Ovary (tissue), 9 donors: Measurements from ENCODE around the gene CTIF. TPM values are rescaled to one million over a fixed set of nuclear protein-coding genes. Genes with fewer than 3 reads are reported as not detected.

ENCODE experiments used
- DNase-seq, 5 donors: peaks; one replicate each; pipeline ENCODE4 v3.0.0-alpha.2; 2019 to 2020
- H3K27ac ChIP-seq, 2 donors: fragments of 200-600 bp; one replicate each; pipeline versions ENCODE4 v1.5.1 to v1.8.0; 2019 to 2022
- H3K27me3 ChIP-seq: fragments of 200-600 bp; one replicate; pipeline ENCODE4 v1.8.0; 2022
- H3K36me3 ChIP-seq: fragments of 200-600 bp; sonication (generic); one replicate; pipeline ENCODE4 v1.5.1; 2019
- H3K4me1 ChIP-seq: one replicate; pipeline ENCODE4 v1.8.1; 2013; ENCODE audit warnings: mild to moderate bottlenecking, moderate library complexity; ENCODE audit not compliant: insufficient read depth
- H3K4me3 ChIP-seq: fragments of 200-600 bp; sonication (generic); one replicate; pipeline ENCODE4 v1.5.1; 2017
- H3K9me3 ChIP-seq, 2 donors: fragments of 200-600 bp in 1 of 2; sonication (generic) in 1 of 2; one replicate each; pipeline versions ENCODE4 v1.5.1 to v1.8.1; 2013 to 2019; ENCODE audit warnings: mild to moderate bottlenecking in 1 of 2, moderate library complexity in 1 of 2
- CTCF ChIP-seq, 3 donors: fragments of 450-650 bp in 2 of 3; fragments of 200-600 bp in 1 of 3; IDR thresholded peaks; one replicate each; pipeline versions ENCODE4 v1.5.1 to v1.8.0; 2016 to 2022; ENCODE audit warnings: antibody characterized with exemption in 3 of 3, mild to moderate bottlenecking in 1 of 3
- EP300 ChIP-seq: sonication (generic); formaldehyde crosslinking; IDR thresholded peaks from one replicate; pipeline ENCODE4 v1.6.1; 2017; ENCODE audit warnings: antibody characterized with exemption
- POLR2A ChIP-seq: fragments of 450-650 bp; IDR thresholded peaks from one replicate; pipeline ENCODE4 v1.6.1; 2017; ENCODE audit warnings: antibody characterized with exemption, mild to moderate bottlenecking, moderate library complexity
- WGBS, 3 donors: extraction: QIAGEN DNeasy Blood & Tissue Kit in 1 of 3; methylation state at CpG; one replicate each; pipeline versions ENCODE4 v1.1.5 to v1.1.7; 2013 to 2017; 5-methylcytosine and 5-hydroxymethylcytosine counted together
- intact Hi-C, 4 donors: fragments of 100-400 bp; cut with DNase I; formaldehyde crosslinking; loops; one replicate each; pipeline versions ENCODE4 v1.11.0 to v1.15.1; 2022 to 2023
- polyA plus RNA-seq, 2 donors: library from polyadenylated mRNA; stranded (reverse); fragments of 200-250 nt in 1 of 2; fragments of 350-450 nt in 1 of 2; fragmentation: Illumina TruSeq in 1 of 2; extraction: RNeasy Lipid Tissue Mini Kit (QIAGEN cat#74804) in 1 of 2; gene quantifications; one replicate each; pipeline ENCODE4 v1.2.3, GENCODE V29; 2013 to 2014
- total RNA-seq, 7 donors: library from RNA; depleted of rRNA in 2 of 7; stranded (reverse); fragments of >200 nt in 2 of 7; fragmentation: NEBNext Ultra II Directional in 3 of 7; extraction: Animal tissue kit (Norgen Biotek cat#: 25700) in 3 of 7; gene quantifications; one replicate each; pipeline versions ENCODE4 v1.1.0 to v1.2.4, GENCODE V29; 2016 to 2023
- donor health status: DM: no; HTN: no; CAD: no; lungs with moderate emphysema.
- donor health status: DM: no; HTN: no; CAD: no.
- donor health status: Bipolar disorder and iron deficiency.
- donor health status: DM: yes; HTN: yes; CAD: no.
- donor health status: DM: no; HTN: no; CAD: no.
- donor health status: DM: yes; HTN: yes; CAD: no.

Gene CTIF
- total and polyA plus RNA-seq, 9 donors, result 18.5 to 94.1 (median 75.2) TPM

GRCh38 chr18:48772457-48772856 lies 233.6 kb downstream of the CTIF start:
- no peak overlapping the region for H3K27ac ChIP-seq
- no peaks in the 10 kb centered on the region for H3K9me3 ChIP-seq
- H3K4me3 ChIP-seq, result no peak overlapping the region
- H3K4me1 ChIP-seq, result peaks cover 12% of the 10 kb centered on the region
- TF ChIP-seq CTCF (IDR thresholded peaks at IDR 0.05), result no peak
- TF ChIP-seq EP300, result no peak
- TF ChIP-seq POLR2A, result no peak
- no peaks in the 10 kb centered on the region for H3K36me3 ChIP-seq
- DNase-seq, result no peak
- no peaks in the 10 kb centered on the region for H3K27me3 ChIP-seq
- intact Hi-C loops, result loop anchor here in 3 of 4 donors (10.0 kb wide), 3 partner anchors 98 to 642 kb away; no protein-coding TSS in a partner anchor

GRCh38 chr18:48773821-48774220 lies 235.0 kb downstream of the CTIF start:
- Histone ChIP-seq H3K4me1 (peaks cover 14% of the 10 kb centered on the region), H3K36me3 (no peaks in the 10 kb centered on the region), H3K27me3 (no peaks in the 10 kb centered on the region), H3K4me3 (no peak overlapping the region), H3K27ac (no peak overlapping the region), H3K9me3 (no peaks in the 10 kb centered on the region)
- DNase-seq, result no peak
- TF ChIP-seq POLR2A (no peak), EP300 (no peak), CTCF (IDR thresholded peaks at IDR 0.05) (no peak)
- intact Hi-C loops, result loop anchor here in 3 of 4 donors (10.0 kb wide), 3 partner anchors 99 to 641 kb away; no protein-coding TSS in a partner anchor
- 92 to 97% (median 95%) methylated on average over 5 to 6 of the region's 6 CpGs for WGBS, 3 donors

- WGBS, 3 donors, result 86 to 98% (median 98%) methylated on average over 5 of the region's 5 CpGs
Measured at GRCh38 chr18:48774941-48775340, 236.1 kb downstream of the CTIF start.

GRCh38 chr18:48775372-48776155 lies 236.7 kb downstream of the CTIF start:
- Histone ChIP-seq H3K27ac (no peak overlapping the region), H3K27me3 (no peaks in the 10 kb centered on the region), H3K4me3 (no peak overlapping the region), H3K36me3 (no peaks in the 10 kb centered on the region), H3K9me3 (no peaks in the 10 kb centered on the region), H3K4me1 (peaks cover 17% of the 10 kb centered on the region)
- DNase-seq, result no peak
- TF ChIP-seq EP300 (no peak), CTCF (IDR thresholded peaks at IDR 0.05) (no peak), POLR2A (no peak)
- 85 to 90% (median 87%) methylated on average over 12 of the region's 12 CpGs for WGBS, 3 donors
- intact Hi-C loops, result loop anchor here in 3 of 4 donors (2.0 to 10.0 kb wide), 4 partner anchors 97 to 639 kb away; no protein-coding TSS in a partner anchor

More at GRCh38 chr18:48774941-48775340, 236.1 kb downstream of the CTIF start:
- no peak for DNase-seq
- Histone ChIP-seq H3K36me3 (no peaks in the 10 kb centered on the region), H3K27ac (no peak overlapping the region), H3K27me3 (no peaks in the 10 kb centered on the region), H3K4me3 (no peak overlapping the region), H3K9me3 (no peaks in the 10 kb centered on the region), H3K4me1 (peaks cover 15% of the 10 kb centered on the region)
- no peak for TF ChIP-seq CTCF (IDR thresholded peaks at IDR 0.05)
- TF ChIP-seq POLR2A, result no peak
- no peak for TF ChIP-seq EP300
- intact Hi-C loops, result loop anchor here in 3 of 4 donors (10.0 kb wide), 3 partner anchors 100 to 640 kb away; no protein-coding TSS in a partner anchor
